Ovary (tissue), 3 donors: Measurements from ENCODE around the gene COL7A1.

ENCODE experiments used
- CTCF ChIP-seq, 3 donors: fragments of 450-650 bp in 2 of 3; fragments of 200-600 bp in 1 of 3; IDR thresholded peaks; one replicate each; pipeline versions ENCODE4 v1.5.1 to v1.8.0; 2016 to 2022; ENCODE audit warnings: antibody characterized with exemption in 3 of 3, mild to moderate bottlenecking in 1 of 3
- POLR2A ChIP-seq: fragments of 450-650 bp; IDR thresholded peaks from one replicate; pipeline ENCODE4 v1.6.1; 2017; ENCODE audit warnings: antibody characterized with exemption, mild to moderate bottlenecking, moderate library complexity
- donor health status: DM: no; HTN: no; CAD: no.

GRCh38 chr3:48569808-48570450 is 25.2 kb downstream of the COL7A1 start:
- TF ChIP-seq CTCF (IDR thresholded peaks at IDR 0.05) (no peak), POLR2A (no peak)
